H7 (cell line): ENCODE measurements around the gene ELSPBP1. TPM values are rescaled to one million over a fixed set of nuclear protein-coding genes. Genes with fewer than 3 reads are reported as not detected.
A peak's percentile ranks its signal among the peaks of the same experiment; 100 is the strongest.
"Not testable (repeated sequence)": the region's sequence is repeated elsewhere in the genome, so short reads cannot be mapped to it uniquely, and the experiment has no call there.

Source experiments
- DNase-seq: peaks from one replicate; pipeline ENCODE4 v3.0.0; 2012
- H3K27me3 ChIP-seq: 2 replicates; pipeline ENCODE4 v1.6.0; 2011; ENCODE audit warnings: mild to moderate bottlenecking, low read length; ENCODE audit not compliant: control insufficient read depth, insufficient read depth
- H3K36me3 ChIP-seq: replicated peaks from 2 replicates; pipeline ENCODE4 v1.5.1; 2011; ENCODE audit warnings: low read length; ENCODE audit not compliant: control insufficient read depth, insufficient read depth
- H3K4me3 ChIP-seq: 2 replicates; pipeline ENCODE4 v1.5.1; 2011; ENCODE audit warnings: low read depth, mild to moderate bottlenecking, control low read depth, low read length, moderate library complexity; ENCODE audit not compliant: insufficient read depth
- total RNA-seq: library from RNA; depleted of rRNA; stranded (reverse); fragments of >200 nt; shearing (Covaris generic); gene quantifications from 2 replicates; pipeline ENCODE4 v1.2.3, GENCODE V29; 2014; rRNA removed

Gene ELSPBP1
- not detected in 2 replicates for total RNA-seq

- no peak within 1 kb of the TSS for H3K4me3 ChIP-seq
Measured at GRCh38 chr19:47994209-47994802, at the start of gene ELSPBP1. Gene ELSPBP1 (plus strand): TSS chr19:47994632. CDS start chr19:48008668, 14,036 bp downstream.

GRCh38 chr19:47949852-47950521 is 44.4 kb upstream of the ELSPBP1 start:
- not testable (repeated sequence) for H3K27me3 ChIP-seq, DNase-seq, H3K36me3 ChIP-seq, H3K4me3 ChIP-seq

More at GRCh38 chr19:47994209-47994802, at the start of gene ELSPBP1:
- no peak for DNase-seq
- Histone ChIP-seq H3K36me3 (no peaks in the 10 kb centered on the region), H3K27me3 (no peaks in the 10 kb centered on the region)

- not testable (repeated sequence) for H3K27me3 ChIP-seq, DNase-seq, H3K36me3 ChIP-seq, H3K4me3 ChIP-seq
Measured at GRCh38 chr19:47952132-47952531, 42.3 kb upstream of the ELSPBP1 start.

- not testable (repeated sequence) for H3K36me3 ChIP-seq, H3K4me3 ChIP-seq, DNase-seq, H3K27me3 ChIP-seq
Measured at GRCh38 chr19:47955936-47956335, 38.5 kb upstream of the ELSPBP1 start.

GRCh38 chr19:47973529-47973928 is 20.9 kb upstream of the ELSPBP1 start:
- Histone ChIP-seq H3K27me3 (no peaks in the 10 kb centered on the region), H3K36me3 (no peaks in the 10 kb centered on the region), H3K4me3 (no peak overlapping the region)
- DNase-seq, result no peak

GRCh38 chr19:47991191-47991808 is 3.1 kb upstream of the ELSPBP1 start:
- H3K4me3 ChIP-seq, result no peak overlapping the region
- DNase-seq, result no peak
- H3K36me3 ChIP-seq, result no peaks in the 10 kb centered on the region
- no peaks in the 10 kb centered on the region for H3K27me3 ChIP-seq

GRCh38 chr19:47992070-47992469 is 2.4 kb upstream of the ELSPBP1 start, which contains the start of gene BSPH1:
Gene BSPH1 (minus strand): TSS chr19:47992170. CDS start chr19:47992081, 89 bp downstream.
- DNase-seq, result no peak
- H3K4me3 ChIP-seq, result no peak within 1 kb of the TSS
- H3K27me3 ChIP-seq, result no peaks in the 10 kb centered on the region
- H3K36me3 ChIP-seq, result no peaks in the 10 kb centered on the region

GRCh38 chr19:47996230-47996727 is 1.8 kb downstream of the ELSPBP1 start:
- no peaks in the 10 kb centered on the region for H3K27me3 ChIP-seq
- no peak for DNase-seq
- no peak overlapping the region for H3K4me3 ChIP-seq

GRCh38 chr19:47998800-47999199 is 4.4 kb downstream of the ELSPBP1 start:
- Histone ChIP-seq H3K27me3 (no peaks in the 10 kb centered on the region), H3K36me3 (no peaks in the 10 kb centered on the region), H3K4me3 (no peak overlapping the region)
- no peak for DNase-seq

More at GRCh38 chr19:47996230-47996727, 1.8 kb downstream of the ELSPBP1 start:
- no peaks in the 10 kb centered on the region for H3K36me3 ChIP-seq

- H3K36me3 ChIP-seq, result no peaks in the 10 kb centered on the region
- no peak overlapping the region for H3K4me3 ChIP-seq
- DNase-seq, result no peak
Measured at GRCh38 chr19:48000846-48001245, 6.4 kb downstream of the ELSPBP1 start.

GRCh38 chr19:48004236-48004635 is 9.8 kb downstream of the ELSPBP1 start:
- Histone ChIP-seq H3K36me3 (no peaks in the 10 kb centered on the region), H3K27me3 (no peaks in the 10 kb centered on the region), H3K4me3 (no peak overlapping the region)
- no peak for DNase-seq

More at GRCh38 chr19:48000846-48001245, 6.4 kb downstream of the ELSPBP1 start:
- no peaks in the 10 kb centered on the region for H3K27me3 ChIP-seq

- peak; percentile 52 for DNase-seq
- Histone ChIP-seq H3K27me3 (no peaks in the 10 kb centered on the region), H3K4me3 (no peak overlapping the region), H3K36me3 (no peaks in the 10 kb centered on the region)
Measured at GRCh38 chr19:48006762-48007161, 12.3 kb downstream of the ELSPBP1 start.

- Histone ChIP-seq H3K4me3 (no peak overlapping the region), H3K27me3 (no peaks in the 10 kb centered on the region), H3K36me3 (no peaks in the 10 kb centered on the region)
- DNase-seq, result no peak
Measured at GRCh38 chr19:48010932-48011758, 16.7 kb downstream of the ELSPBP1 start.

GRCh38 chr19:48020686-48021085 is 26.3 kb downstream of the ELSPBP1 start:
- no peaks in the 10 kb centered on the region; the same call in 1 of the 2 replicates for H3K27me3 ChIP-seq
- H3K36me3 ChIP-seq, result no peaks in the 10 kb centered on the region; the same call in 1 of the 2 replicates
- no peak overlapping the region for H3K4me3 ChIP-seq
- no peak for DNase-seq
